Stimulated activated naive CD8-positive, alpha-beta T cell treated with anti-CD3 and anti-CD28 coated beads, Interleukin-15, amount 100 ng/mL, for 72 hours (primary cell): Measurements from ENCODE around the gene WLS.
A peak's percentile ranks its signal among the peaks of the same experiment; 100 is the strongest.
"Not testable (repeated sequence)": the region's sequence is repeated elsewhere in the genome, so short reads cannot be mapped to it uniquely, and the experiment has no call there.

Experiments used
- ATAC-seq: fragments of 150-1000 bp; cut with Tn5 transposase; 2 replicates; pipeline ENCODE4 v1.10.0; 2021; ENCODE audit warnings: mild to moderate bottlenecking, moderate library complexity
- DNase-seq, 2 donors: peaks; one replicate each; pipeline ENCODE4 v3.0.0; 2021 to 2022
- H3K27ac Mint-ChIP-seq, 2 donors: one replicate each; pipeline ENCODE4 v1.8.0; 2022; ENCODE audit warnings: mild to moderate bottlenecking in 2 of 2, mixed read lengths in 2 of 2, moderate library complexity in 2 of 2
- H3K27me3 Mint-ChIP-seq: one replicate; pipeline ENCODE4 v1.8.0; 2022; ENCODE audit warnings: mixed read lengths
- H3K4me1 Mint-ChIP-seq: one replicate; pipeline ENCODE4 v1.8.0; 2022; ENCODE audit warnings: mild to moderate bottlenecking, mixed read lengths
- H3K4me3 Mint-ChIP-seq, 2 donors: one replicate each; pipeline ENCODE4 v1.8.0; 2022; ENCODE audit warnings: mild to moderate bottlenecking in 2 of 2, mixed read lengths in 2 of 2, moderate library complexity in 1 of 2
- H3K9me3 Mint-ChIP-seq, 2 donors: one replicate each; pipeline ENCODE4 v1.8.0; 2022; ENCODE audit warnings: mixed read lengths in 2 of 2

WLS gene

DNA sequence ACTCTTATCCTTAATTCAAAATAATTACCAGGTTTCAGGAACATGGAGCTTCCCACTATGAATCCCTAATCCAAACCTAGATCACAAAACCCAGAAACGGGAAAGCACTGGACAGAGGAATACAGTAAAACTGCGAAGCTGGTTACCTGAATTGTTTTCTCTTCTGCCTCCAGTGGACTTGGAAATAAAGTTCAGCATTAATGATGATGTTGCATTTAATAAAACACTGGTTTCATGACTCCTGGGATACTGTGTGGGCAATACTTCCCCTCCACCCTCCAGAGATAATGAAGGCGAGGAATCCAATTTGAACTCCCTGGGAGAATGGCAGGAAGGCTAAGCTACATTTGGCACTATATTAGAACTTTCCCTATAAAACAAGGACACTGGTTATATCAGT, 65.1 kb downstream of the WLS start:
- no peak for ATAC-seq
- no peak overlapping the region for H3K27ac Mint-ChIP-seq

DNA sequence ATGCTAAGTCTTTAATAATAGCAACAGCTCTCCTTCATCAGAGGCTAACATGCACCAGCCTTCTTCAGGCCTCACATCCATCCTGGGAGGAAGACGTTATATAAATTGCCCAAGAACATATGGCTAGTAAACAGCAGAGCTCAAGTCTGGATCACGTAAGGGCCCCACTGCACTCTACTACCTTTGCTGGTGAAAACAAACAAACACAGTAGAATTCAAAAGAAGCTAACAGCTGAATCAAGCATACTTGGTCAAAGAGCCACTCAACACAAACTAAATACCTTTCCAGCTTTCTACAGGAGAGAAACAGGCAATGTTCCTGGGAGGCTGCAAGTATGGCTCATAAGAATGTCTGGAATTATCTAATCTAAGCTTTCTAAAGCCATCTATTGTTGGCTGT, 66.0 kb downstream of the WLS start:
- ATAC-seq, result no peak
- no peaks in the 10 kb centered on the region for H3K4me1 Mint-ChIP-seq
- H3K27ac Mint-ChIP-seq, result no peak overlapping the region
- no peak for DNase-seq
- H3K4me3 Mint-ChIP-seq, result no peak overlapping the region
- no peaks in the 10 kb centered on the region for H3K27me3 Mint-ChIP-seq
- peaks cover 6 to 8% of the 10 kb centered on the region in 2 donors for H3K9me3 Mint-ChIP-seq

More for the DNA sequence above, 65.1 kb downstream of the WLS start:
- Mint-ChIP-seq H3K4me1 (no peaks in the 10 kb centered on the region), H3K9me3 (peaks cover 6 to 8% of the 10 kb centered on the region in 2 donors), H3K4me3 (no peak overlapping the region), H3K27me3 (no peaks in the 10 kb centered on the region)
- no peak for DNase-seq

DNA sequence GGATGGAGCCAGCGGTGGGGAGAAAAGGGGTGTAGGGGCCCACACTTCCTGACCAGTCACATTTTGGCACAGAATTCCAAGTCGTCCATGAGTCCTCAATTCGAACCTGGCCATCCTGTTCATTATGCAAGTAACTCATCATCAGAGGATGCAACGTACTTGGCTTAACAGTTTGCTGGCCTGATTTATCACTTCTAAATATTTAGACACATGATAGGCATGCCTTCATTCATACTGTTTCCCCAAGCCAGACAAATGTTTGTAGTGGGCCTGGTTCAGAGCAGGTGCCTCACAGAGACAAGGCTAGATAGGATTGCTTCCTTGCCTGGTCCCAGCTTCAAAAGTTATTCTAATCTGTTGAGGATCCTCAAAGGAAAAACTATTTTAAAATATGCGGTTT, 66.7 kb downstream of the WLS start:
- H3K9me3 Mint-ChIP-seq, result peaks cover 1 to 3% of the 10 kb centered on the region in 2 donors
- H3K27me3 Mint-ChIP-seq, result no peaks in the 10 kb centered on the region
- H3K4me1 Mint-ChIP-seq, result no peaks in the 10 kb centered on the region
- ATAC-seq (no peak), DNase-seq (no peak)
- H3K27ac Mint-ChIP-seq, result no peak overlapping the region
- no peak overlapping the region for H3K4me3 Mint-ChIP-seq

DNA sequence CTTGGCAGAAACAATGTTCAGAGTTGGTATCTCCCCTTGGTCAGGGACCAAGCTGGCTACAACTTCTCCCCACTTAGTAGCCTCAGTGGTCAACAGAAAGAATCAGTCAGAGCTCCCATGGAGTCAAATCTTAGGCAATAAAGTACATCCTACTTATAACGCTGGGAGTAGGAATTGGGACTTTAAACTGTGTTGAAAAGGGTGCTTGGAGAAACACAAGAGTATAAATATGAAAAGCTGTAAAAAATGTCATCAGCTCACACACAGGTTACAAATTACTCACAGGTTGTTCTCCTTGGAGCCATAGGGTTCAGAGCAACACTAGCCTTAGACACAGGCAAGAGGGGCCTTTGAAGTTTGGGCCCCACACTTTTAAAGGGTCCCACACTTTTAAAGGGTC, 67.4 kb downstream of the WLS start:
- Mint-ChIP-seq H3K27ac (no peak overlapping the region), H3K4me3 (no peak overlapping the region), H3K27me3 (no peaks in the 10 kb centered on the region), H3K9me3 (no peaks in the 10 kb centered on the region), H3K4me1 (no peaks in the 10 kb centered on the region)
- no peak for DNase-seq
- ATAC-seq, result no peak

DNA sequence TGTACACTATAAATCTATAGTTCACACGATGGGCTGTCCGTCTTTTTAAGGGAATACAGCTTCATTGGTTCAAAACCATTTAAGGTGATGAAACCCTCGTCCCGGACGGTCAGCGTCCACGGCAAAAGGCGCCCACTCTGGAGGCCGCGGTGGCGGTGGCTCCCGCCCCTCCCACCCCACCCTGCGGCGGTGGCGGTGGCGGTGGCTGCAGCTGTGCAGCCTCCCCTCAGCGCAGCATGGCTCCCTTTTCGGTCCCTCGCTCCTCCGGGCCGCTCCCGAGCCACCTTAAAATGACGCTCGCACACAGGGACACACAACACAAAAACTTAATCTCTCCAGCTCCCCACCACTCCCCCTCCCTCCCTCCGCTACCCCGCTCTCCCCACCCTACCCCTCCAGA, 69.1 kb downstream of the WLS start:
- no peak overlapping the region for H3K4me3 Mint-ChIP-seq
- H3K27ac Mint-ChIP-seq, result no peak overlapping the region
- ATAC-seq, result peak; percentile 39
- no peaks in the 10 kb centered on the region for H3K9me3 Mint-ChIP-seq
- no peaks in the 10 kb centered on the region for H3K27me3 Mint-ChIP-seq
- H3K4me1 Mint-ChIP-seq, result no peaks in the 10 kb centered on the region
- no peak for DNase-seq

DNA sequence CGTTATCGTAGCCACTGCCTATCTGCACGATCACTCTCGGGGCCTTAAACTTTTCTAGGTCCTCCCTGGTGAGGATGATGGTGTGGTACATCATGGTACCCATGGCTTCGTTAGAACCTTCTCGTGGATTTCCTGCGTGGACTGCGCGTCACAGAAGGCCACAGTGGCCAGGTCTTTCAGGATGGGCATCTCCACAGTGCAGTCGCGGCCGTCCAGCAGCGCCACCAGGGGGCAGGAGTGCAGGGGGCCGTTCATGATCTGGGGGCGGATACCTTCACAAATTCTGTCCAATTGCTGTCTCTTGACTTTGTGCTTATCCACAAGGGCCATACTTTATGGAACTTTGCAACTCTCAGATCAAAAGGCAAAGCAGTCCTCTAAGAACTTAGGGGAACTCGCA, 69.6 kb downstream of the WLS start:
- Mint-ChIP-seq H3K9me3 (no peaks in the 10 kb centered on the region), H3K4me1 (no peaks in the 10 kb centered on the region), H3K27me3 (no peaks in the 10 kb centered on the region), H3K4me3 (no peak overlapping the region), H3K27ac (no peak overlapping the region)
- no peak for DNase-seq
- ATAC-seq, result no peak

DNA sequence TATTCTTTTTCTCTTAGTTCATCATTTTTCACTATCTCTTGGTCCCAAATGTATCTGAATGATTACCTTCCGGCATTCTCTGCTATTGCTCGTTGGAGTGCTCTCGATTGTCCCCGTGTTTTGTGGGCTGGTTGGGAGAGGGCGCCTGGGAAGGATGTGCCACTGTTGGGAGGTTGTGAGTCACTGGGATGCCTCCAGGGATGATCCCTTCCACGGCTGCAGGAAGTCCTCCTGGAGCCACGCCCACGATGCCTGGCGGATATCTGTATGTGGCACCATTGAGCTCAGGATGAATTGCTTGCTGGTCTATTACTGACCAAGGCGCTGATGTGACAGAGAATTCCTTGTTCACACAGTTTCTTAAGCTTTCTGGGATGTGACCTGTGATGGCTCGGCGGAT, 70.7 kb downstream of the WLS start:
- ATAC-seq, DNase-seq, H3K4me1 Mint-ChIP-seq, H3K4me3 Mint-ChIP-seq, H3K27ac Mint-ChIP-seq, H3K27me3 Mint-ChIP-seq, H3K9me3 Mint-ChIP-seq: not testable (repeated sequence)

DNA sequence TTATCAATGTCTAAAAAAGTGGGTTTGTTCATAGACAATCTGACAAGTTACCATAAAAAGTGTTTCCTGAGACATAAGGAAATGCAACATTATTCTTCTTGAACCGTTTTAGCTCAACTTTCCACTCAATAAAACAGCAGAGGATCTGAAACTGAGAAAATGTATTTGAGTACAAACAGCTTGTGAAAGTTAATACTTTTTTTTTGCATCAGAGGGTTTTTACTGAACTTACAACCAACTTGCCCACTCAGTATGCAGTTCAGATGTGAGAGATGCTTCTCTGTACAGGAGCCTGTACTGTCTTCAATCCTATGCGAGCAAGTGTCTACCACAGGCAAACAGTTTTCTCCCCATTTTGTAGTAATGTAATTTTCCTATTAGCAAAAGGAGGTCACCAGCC, 71.4 kb downstream of the WLS start:
- not testable (repeated sequence) for H3K27me3 Mint-ChIP-seq, H3K27ac Mint-ChIP-seq, ATAC-seq, H3K4me3 Mint-ChIP-seq, H3K9me3 Mint-ChIP-seq, H3K4me1 Mint-ChIP-seq, DNase-seq

DNA sequence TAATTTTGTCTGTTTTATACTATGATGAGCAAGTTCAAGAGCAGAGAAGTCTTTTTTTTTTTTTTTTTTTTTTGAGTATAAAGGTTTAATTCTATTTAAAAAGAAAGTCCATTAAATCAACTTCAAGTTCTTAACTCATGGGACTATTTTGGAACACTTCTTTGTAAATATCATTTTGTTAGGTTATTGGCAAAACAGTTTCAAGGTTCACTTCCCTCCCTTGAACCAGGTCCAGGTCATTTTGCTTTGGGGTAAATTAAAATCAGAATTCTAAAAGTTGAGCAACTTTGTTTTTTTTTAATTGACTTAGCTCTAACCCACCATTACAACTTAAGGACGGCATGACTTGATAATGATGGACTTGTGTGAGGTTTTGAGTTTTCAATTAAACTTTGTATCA, 72.3 kb downstream of the WLS start:
- Mint-ChIP-seq H3K4me1 (no peaks in the 10 kb centered on the region), H3K27ac (no peak overlapping the region), H3K9me3 (no peaks in the 10 kb centered on the region), H3K27me3 (peaks cover 4% of the 10 kb centered on the region), H3K4me3 (no peak overlapping the region)
- ATAC-seq (no peak), DNase-seq (no peak)

DNA sequence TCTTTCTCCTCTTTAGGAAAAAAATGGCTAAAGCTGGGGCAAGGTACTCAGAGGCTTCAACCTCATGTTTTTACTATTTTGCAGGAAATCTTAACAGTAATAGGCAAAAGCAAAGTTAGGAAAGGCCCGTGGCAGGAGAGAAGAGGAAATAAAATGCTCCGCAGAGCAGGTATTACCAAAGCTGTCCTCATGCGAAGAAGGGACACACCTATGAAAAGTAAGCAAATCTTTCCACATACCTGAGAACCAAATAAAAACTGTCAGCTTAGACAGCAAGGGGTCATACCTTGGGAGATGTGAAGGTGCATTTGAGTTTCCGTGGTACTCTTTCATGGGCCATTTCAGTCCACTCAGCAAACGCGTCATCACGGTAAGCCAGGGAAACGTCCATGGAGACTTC, 73.5 kb downstream of the WLS start:
- peaks cover 5% of the 10 kb centered on the region for H3K27me3 Mint-ChIP-seq
- no peaks in the 10 kb centered on the region for H3K4me1 Mint-ChIP-seq
- no peak overlapping the region for H3K27ac Mint-ChIP-seq
- no peaks in the 10 kb centered on the region for H3K9me3 Mint-ChIP-seq
- no peak overlapping the region for H3K4me3 Mint-ChIP-seq
- DNase-seq (no peak), ATAC-seq (no peak)

DNA sequence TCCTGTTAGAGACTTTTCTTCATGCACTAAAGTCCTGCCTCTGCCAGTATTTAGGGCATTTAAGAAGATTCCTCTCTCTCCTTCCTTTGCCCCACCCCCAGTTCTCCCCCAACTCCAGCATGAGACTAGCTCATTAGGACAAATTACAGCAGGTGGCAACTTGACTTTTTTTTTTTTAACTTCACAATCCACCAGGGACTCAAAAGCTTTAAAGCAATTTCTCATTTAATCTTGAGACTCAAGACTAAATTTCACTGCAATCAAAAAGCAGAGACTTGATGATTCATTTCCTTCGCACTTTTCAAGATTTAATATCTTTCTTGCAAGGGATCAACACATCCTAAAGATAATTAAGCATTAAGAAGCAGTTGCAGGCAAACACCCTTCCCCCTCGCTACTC, 74.9 kb downstream of the WLS start:
- Mint-ChIP-seq H3K4me3 (no peak overlapping the region), H3K9me3 (no peaks in the 10 kb centered on the region), H3K27ac (no peak overlapping the region), H3K27me3 (peaks cover 5% of the 10 kb centered on the region), H3K4me1 (no peaks in the 10 kb centered on the region)
- DNase-seq (no peak), ATAC-seq (no peak)

DNA sequence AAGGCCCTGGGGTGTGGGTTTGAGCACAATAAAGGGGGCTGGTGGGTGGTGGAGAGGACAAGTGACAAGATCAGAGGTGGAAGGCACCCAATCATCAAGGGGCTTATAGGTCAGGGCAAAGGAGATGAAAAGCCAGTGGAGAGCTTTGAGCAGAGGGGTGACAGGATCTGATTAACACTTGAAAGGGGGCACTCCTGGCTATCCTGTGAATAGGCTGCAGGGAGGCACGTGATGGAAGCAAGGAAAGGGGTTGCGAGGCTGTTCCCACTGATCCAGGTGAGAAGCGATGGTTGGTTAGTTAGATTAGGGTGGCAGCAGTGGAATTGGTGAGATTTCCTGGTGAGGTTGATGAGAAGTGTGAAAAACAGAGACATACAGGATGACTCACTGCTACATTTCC, 80.6 kb downstream of the WLS start:
- no peak overlapping the region for H3K27ac Mint-ChIP-seq
- no peaks in the 10 kb centered on the region for H3K9me3 Mint-ChIP-seq
- H3K4me1 Mint-ChIP-seq, result no peaks in the 10 kb centered on the region
- H3K4me3 Mint-ChIP-seq, result no peak overlapping the region
- H3K27me3 Mint-ChIP-seq, result peaks cover 5% of the 10 kb centered on the region
- ATAC-seq, result no peak
- no peak for DNase-seq

DNA sequence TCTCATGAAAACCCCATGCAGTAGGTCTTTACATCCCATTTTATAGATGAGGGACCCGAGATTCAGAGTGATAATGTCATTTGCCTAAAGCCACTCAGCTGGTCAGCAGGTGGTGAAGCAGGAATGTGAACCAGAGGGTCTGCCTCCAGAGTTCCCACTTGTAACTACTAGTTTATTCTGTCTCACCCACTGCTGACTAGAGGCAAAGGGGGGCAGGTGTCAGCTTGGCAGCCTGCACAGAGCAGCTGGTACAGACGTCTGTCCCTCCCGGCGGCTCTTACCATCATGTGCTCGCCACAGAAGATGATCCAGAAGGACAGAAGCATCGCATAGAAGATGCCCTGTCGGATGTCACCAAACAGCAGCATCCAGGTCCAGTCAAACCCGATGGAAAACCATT, 82.4 kb downstream of the WLS start:
- Mint-ChIP-seq H3K4me1 (no peaks in the 10 kb centered on the region), H3K4me3 (no peak overlapping the region), H3K9me3 (no peaks in the 10 kb centered on the region), H3K27me3 (no peaks in the 10 kb centered on the region), H3K27ac (no peak overlapping the region)
- ATAC-seq, result no peak
- no peak for DNase-seq

DNA sequence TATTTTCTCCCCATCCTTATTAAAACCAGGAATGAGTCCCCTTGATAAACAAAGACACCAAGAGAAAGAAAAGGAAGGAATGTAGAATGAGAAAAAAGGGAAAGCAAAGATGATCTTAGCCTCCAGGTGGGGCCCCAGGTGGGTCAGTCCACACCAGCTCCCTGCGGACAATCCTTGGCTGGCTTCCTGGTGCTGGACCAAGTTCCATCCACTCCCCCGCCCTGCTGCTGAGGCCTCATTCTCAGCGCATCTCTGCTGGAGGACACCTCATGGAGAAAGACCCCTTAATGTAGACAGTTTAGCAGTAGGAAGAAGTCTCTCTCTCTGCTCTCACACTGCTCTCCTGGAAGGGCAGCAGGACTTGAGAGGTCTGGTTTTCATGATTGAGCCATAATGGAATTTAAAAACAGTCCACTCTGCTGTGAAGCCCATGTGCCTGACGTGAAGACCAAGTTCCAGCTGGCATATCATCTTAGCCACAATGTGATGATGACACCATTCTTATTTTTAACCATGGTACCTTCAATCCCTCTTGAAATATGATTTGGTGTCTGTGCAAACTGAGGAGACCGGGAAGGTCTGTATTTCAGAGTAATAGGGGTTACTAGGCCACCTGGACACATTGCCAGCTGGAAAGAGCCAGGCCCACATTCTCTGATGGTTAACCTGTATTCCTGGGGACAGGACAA, 83.1 kb downstream of the WLS start:
- Mint-ChIP-seq H3K27me3 (no peaks in the 10 kb centered on the region), H3K4me3 (no peak overlapping the region), H3K9me3 (no peaks in the 10 kb centered on the region), H3K27ac (no peak overlapping the region), H3K4me1 (no peaks in the 10 kb centered on the region)
- DNase-seq, result no peak
- ATAC-seq, result no peak

DNA sequence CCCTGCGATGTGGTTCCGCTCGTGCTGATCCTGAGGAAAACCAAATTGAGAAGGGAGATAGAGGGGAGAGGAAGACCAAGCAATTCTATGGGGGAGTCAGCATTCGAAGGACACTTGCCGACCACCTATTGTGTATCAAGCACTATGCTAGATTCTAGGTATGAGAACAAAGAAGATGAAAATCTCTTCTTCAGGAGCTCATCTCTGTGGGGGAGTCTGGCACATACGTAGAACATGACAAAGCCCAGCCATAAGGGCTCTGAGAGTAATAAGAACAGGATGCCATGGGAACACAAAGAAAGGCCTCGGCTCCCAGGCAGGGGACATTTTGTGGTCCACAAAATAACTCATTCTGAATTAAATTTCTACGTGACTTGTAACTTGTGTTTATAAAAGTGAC, 83.7 kb downstream of the WLS start:
- no peak overlapping the region for H3K27ac Mint-ChIP-seq
- H3K4me1 Mint-ChIP-seq, result no peaks in the 10 kb centered on the region
- H3K9me3 Mint-ChIP-seq, result no peaks in the 10 kb centered on the region
- no peaks in the 10 kb centered on the region for H3K27me3 Mint-ChIP-seq
- H3K4me3 Mint-ChIP-seq, result no peak overlapping the region
- ATAC-seq (no peak), DNase-seq (no peak)

DNA sequence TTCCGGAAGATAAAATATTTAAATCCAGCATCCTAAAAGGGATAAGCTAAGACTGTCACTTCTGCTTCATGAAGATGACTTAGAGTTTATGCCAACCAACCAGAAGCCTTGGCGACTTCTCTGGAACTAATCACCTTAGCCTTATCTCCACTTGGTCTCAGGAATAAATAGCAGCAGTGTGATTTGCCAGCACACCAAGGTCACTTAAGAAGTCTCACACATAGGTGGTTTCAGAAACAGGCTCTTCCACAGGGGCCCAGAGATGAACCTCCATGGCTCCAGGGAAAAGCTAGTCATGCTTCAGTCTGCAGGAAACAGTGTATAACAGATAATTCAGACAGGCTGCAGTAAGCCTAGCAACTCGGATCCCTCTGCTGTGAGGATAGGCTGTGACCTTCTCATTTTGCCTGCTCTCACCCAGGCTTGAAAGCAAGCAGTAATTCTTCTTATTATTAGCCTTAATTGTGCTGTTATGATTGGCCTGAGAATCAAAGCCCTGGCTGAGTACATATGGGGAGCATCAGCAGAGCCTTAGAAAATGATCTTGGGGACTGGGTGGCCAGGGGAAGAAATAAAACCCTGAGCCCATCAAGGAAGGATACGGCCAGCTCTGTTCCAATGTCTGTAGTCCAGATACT, 84.7 kb downstream of the WLS start:
- Mint-ChIP-seq H3K9me3 (no peaks in the 10 kb centered on the region), H3K27ac (no peak overlapping the region), H3K27me3 (no peaks in the 10 kb centered on the region), H3K4me1 (no peaks in the 10 kb centered on the region), H3K4me3 (no peak overlapping the region)
- DNase-seq (no peak), ATAC-seq (no peak)
